GM12872 (cell line): ENCODE measurements around the gene CNTN4.

Experiments
- TF ChIP-seq, protein P1 (sequence below): IDR thresholded peaks from 3 replicates; pipeline ENCODE4 v1.5.1; 2011; ENCODE audit warnings: low read depth, mild to moderate bottlenecking, low read length, moderate library complexity; ENCODE audit not compliant: insufficient read depth

CNTN4 gene

DNA sequence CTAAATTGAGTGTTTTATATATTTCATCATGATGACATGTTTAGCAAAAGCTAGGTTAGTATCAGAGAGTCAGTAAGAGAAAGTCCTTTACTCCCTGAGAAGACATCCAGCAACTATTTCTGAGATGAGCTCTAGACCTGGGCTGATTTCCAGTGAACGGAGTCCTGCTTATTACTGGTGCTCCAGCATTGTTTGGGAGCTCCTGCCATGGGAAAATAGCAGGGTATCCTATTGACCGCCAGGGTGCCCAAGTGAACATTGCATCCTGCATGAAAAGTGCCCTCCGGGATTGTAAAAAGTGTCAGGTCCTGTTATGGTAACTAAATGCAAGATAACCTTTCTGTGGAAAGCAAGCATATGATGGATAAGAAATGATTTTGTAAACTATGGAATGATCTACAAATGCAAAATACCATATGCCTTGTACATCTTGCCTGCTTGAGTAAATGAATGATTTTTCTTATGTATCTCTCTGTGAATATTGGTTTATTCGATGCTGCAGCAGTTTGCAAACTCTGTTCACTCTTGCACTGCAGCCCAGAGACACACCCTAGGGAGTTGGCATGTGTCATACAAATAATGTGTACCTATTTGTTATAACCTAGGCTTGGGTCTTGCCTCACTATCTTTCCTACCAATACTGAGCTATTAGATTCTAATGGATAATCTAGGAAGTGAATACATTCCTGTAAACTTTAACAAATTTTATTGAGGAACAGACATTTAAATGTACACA lies 914.8 kb downstream of the CNTN4 start:
- TF ChIP-seq, protein P1, sequence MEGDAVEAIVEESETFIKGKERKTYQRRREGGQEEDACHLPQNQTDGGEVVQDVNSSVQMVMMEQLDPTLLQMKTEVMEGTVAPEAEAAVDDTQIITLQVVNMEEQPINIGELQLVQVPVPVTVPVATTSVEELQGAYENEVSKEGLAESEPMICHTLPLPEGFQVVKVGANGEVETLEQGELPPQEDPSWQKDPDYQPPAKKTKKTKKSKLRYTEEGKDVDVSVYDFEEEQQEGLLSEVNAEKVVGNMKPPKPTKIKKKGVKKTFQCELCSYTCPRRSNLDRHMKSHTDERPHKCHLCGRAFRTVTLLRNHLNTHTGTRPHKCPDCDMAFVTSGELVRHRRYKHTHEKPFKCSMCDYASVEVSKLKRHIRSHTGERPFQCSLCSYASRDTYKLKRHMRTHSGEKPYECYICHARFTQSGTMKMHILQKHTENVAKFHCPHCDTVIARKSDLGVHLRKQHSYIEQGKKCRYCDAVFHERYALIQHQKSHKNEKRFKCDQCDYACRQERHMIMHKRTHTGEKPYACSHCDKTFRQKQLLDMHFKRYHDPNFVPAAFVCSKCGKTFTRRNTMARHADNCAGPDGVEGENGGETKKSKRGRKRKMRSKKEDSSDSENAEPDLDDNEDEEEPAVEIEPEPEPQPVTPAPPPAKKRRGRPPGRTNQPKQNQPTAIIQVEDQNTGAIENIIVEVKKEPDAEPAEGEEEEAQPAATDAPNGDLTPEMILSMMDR = no peak

DNA sequence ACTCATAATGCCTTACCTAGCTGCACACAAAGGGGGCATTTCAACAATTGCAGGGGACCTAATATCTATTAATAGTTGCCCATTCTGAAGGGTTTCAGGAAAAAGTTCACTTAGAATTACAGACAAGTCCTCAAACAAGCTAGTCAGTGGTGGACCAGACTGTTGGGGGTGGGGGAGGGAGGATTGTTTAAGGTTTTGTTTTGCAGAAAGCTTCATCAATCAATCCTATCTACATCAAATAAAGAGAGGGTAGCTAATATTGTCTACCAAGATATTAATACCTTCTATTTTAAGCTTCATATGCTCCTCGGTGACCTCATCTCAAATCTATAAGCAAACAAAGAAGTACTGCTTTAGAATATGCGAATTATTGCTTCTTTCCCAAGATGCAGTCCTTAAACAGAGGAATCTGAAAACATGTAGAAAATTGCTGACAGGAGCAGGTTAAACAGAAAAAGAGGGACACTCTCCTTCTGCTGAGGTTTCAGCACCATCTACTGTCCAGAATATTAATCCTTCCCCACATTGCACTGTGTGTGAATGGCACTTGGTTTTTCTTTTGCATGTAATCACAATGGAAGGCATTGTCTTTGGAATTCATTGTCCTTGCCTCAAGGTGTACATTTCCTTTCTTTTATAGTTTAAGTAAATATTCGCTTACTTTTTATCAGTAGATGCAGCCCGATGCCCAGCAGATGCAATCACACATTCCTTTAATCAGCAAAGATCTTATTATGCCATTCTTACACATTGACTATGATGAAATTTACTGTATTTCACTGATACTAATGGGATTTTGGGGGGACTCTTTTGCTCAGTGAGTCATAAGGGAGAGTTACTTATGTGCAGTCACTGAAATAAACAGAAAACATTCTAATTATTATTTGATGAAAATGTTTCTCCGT lies 916.8 kb downstream of the CNTN4 start:
- TF ChIP-seq, protein P1 = peak; percentile 34; the same call in 1 of the 3 replicates

GRCh38 chr3:3016226-3016625 lies 917.6 kb downstream of the CNTN4 start:
- TF ChIP-seq, protein P1 = no peak

DNA sequence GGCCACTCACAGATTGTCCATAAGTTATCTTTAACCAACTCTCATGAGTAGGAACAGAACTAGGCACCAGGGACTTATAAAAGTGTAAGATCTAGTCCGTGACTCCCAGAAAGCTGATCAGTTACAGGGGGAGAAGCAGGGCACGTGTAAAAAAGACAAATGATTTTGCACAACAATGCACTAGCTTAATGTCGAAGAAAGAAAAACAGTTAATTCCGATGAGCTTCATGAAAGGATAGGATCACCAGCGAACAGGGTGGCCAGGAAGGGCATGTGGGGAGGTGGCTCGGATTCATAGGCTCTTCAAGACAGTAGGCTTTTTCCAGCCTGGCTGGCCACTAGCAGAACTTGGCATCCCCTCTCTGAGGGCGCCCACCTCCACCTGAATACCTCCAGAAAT lies 921.5 kb downstream of the CNTN4 start:
- TF ChIP-seq, protein P1 = no peak

- TF ChIP-seq, protein P1 = no peak
Observed at GRCh38 chr3:3023111-3023745, 924.6 kb downstream of the CNTN4 start.

GRCh38 chr3:3027976-3028567 lies 929.4 kb downstream of the CNTN4 start:
- TF ChIP-seq, protein P1 = no peak

GRCh38 chr3:3031326-3031725 lies 932.7 kb downstream of the CNTN4 start:
- TF ChIP-seq, protein P1 = no peak
